Peyer's patch (tissue), 4 donors: ENCODE data around the gene COIL. TPM values are rescaled to one million over a fixed set of nuclear protein-coding genes. Genes with fewer than 3 reads are reported as not detected.

Experiments
- DNase-seq, 3 donors: peaks; one replicate each; pipeline ENCODE4 v3.0.0-alpha.2; 2017 to 2019
- H3K27ac ChIP-seq, 4 donors: fragments of 200-600 bp; sonication (generic); one replicate each; pipeline ENCODE4 v1.5.1; 2016 to 2019
- H3K27me3 ChIP-seq, 2 donors: fragments of 200-600 bp; sonication (generic); one replicate each; pipeline ENCODE4 v1.5.1; 2019
- H3K36me3 ChIP-seq, 3 donors: fragments of 200-600 bp; sonication (generic); one replicate each; pipeline ENCODE4 v1.5.1; 2016 to 2019
- H3K4me1 ChIP-seq, 4 donors: fragments of 200-600 bp; sonication (generic); one replicate each; pipeline ENCODE4 v1.5.1; 2016 to 2019
- H3K4me3 ChIP-seq, 4 donors: fragments of 200-600 bp; sonication (generic); 1 replicate in 3 of 4; 2 replicates in 1 of 4; pipeline ENCODE4 v1.5.1; 2016 to 2019; ENCODE audit warnings: mild to moderate bottlenecking in 1 of 4
- H3K9me3 ChIP-seq, 4 donors: fragments of 200-600 bp; sonication (generic); one replicate each; pipeline ENCODE4 v1.5.1; 2016 to 2019; ENCODE audit warnings: mild to moderate bottlenecking in 1 of 4
- POLR2A ChIP-seq, 2 donors: fragments of 450-650 bp; IDR thresholded peaks; one replicate each; pipeline ENCODE4 v1.5.1; 2017; ENCODE audit warnings: antibody characterized with exemption in 2 of 2, mild to moderate bottlenecking in 2 of 2, moderate library complexity in 2 of 2
- total RNA-seq, 4 donors: library from RNA; depleted of rRNA; stranded (reverse); fragments of >200 nt; gene quantifications; one replicate each; pipeline ENCODE4 v1.1.0, GENCODE V29; 2016
- TF ChIP-seq, protein P1 (sequence below), 6 experiments: fragments of 450-650 bp in 4 of 6; fragments of 200-600 bp in 2 of 6; sonication (generic) in 1 of 6; IDR thresholded peaks; one replicate each; pipeline ENCODE4 v1.5.1; 2017 to 2019; ENCODE audit warnings: antibody characterized with exemption in 6 of 6, mild to moderate bottlenecking in 3 of 6, moderate library complexity in 1 of 6

Gene COIL
- total RNA-seq, 4 donors from 2014 or later: 8.6 to 20.6 (median 12.5) TPM

DNA sequence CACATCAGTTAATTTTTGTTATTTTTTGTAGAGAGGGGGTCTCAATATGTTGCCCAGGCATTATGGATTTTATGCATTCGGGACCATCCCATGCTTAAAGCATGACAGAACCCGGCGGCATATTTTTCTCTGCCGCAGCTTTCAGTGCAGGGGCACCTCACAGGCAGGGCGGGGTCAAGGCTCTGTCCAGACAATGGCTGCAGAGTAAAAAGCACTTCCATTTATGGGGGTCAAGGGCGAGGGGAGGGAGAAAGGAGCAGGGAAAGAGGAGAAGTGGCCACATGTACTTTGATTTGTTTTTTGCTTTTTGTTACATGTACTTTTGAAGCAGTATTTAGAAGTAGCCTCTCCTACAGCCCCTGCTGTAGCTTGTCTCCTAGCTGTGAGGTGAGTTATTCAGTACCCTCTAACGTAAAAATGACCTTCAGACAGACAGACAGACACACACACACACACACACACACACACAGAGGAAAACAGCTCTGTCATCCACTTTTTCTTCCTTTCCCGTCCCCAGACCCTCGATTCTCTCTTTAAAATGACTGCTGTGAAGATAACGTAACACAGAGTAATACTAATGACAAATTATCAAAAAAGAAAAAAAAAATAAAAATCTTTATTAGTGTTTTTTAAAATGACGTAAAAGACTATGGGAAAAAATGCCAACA, 16.2 kb upstream of the COIL start:
- Histone ChIP-seq H3K4me3 (peak overlapping the region in 2 of 4 donors; percentile 55 to 78), H3K27ac (peak overlapping the region in 1 of 4 donors; percentile 62)
- TF ChIP-seq, protein P1, sequence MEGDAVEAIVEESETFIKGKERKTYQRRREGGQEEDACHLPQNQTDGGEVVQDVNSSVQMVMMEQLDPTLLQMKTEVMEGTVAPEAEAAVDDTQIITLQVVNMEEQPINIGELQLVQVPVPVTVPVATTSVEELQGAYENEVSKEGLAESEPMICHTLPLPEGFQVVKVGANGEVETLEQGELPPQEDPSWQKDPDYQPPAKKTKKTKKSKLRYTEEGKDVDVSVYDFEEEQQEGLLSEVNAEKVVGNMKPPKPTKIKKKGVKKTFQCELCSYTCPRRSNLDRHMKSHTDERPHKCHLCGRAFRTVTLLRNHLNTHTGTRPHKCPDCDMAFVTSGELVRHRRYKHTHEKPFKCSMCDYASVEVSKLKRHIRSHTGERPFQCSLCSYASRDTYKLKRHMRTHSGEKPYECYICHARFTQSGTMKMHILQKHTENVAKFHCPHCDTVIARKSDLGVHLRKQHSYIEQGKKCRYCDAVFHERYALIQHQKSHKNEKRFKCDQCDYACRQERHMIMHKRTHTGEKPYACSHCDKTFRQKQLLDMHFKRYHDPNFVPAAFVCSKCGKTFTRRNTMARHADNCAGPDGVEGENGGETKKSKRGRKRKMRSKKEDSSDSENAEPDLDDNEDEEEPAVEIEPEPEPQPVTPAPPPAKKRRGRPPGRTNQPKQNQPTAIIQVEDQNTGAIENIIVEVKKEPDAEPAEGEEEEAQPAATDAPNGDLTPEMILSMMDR (IDR thresholded peaks at IDR 0.05): no peak
- TF ChIP-seq POLR2A (IDR thresholded peaks at IDR 0.05): no peak

DNA sequence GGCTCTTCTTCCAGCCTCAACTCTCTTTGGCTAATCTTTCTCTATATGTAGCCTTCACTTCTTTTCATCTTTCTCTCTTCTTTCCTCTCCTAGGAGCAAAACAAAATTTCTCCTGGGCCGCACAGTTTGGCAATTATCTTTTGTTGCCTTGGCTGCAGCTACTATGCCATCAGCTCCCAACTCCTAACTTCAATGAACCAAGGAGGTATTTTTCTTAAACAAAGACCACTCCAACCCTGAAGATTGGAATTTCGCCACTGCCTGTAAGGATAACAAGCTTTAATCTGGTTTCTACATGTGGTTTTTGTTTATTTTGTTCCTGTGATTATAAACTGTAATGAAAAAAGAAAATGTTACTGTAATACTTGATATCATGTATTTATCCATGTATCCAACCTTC, 14.8 kb upstream of the COIL start:
- TF ChIP-seq POLR2A (IDR thresholded peaks at IDR 0.05): no peak
- TF ChIP-seq, protein P1 (IDR thresholded peaks at IDR 0.05): no peak
- no peaks in the 10 kb centered on the region for H3K9me3 ChIP-seq
- DNase-seq: no peak
- no peak overlapping the region for H3K27ac ChIP-seq
- H3K36me3 ChIP-seq: no peaks in the 10 kb centered on the region
- no peak overlapping the region for H3K4me3 ChIP-seq
- peaks cover 0 to 12% (median 0%) of the 10 kb centered on the region in 4 donors for H3K4me1 ChIP-seq
- no peaks in the 10 kb centered on the region for H3K27me3 ChIP-seq

More for the DNA sequence above, 16.2 kb upstream of the COIL start:
- H3K36me3 ChIP-seq: peaks cover 0 to 6% (median 0%) of the 10 kb centered on the region in 3 donors
- no peaks in the 10 kb centered on the region for H3K9me3 ChIP-seq
- DNase-seq: no peak
- peaks cover 0 to 12% (median 0%) of the 10 kb centered on the region in 4 donors for H3K4me1 ChIP-seq
- no peaks in the 10 kb centered on the region for H3K27me3 ChIP-seq

- no peak overlapping the region for H3K27ac ChIP-seq
- TF ChIP-seq, protein P1 (IDR thresholded peaks at IDR 0.05): no peak
- TF ChIP-seq POLR2A (IDR thresholded peaks at IDR 0.05): no peak
Observed at GRCh38 chr17:56974055-56974454, 13.2 kb upstream of the COIL start.

GRCh38 chr17:56973520-56973919, 12.7 kb upstream of the COIL start:
- Histone ChIP-seq H3K9me3 (no peaks in the 10 kb centered on the region), H3K27me3 (no peaks in the 10 kb centered on the region), H3K4me1 (peaks cover 0 to 3% (median 0%) of the 10 kb centered on the region in 4 donors), H3K36me3 (no peaks in the 10 kb centered on the region), H3K27ac (no peak overlapping the region), H3K4me3 (no peak overlapping the region)
- no peak for DNase-seq
- TF ChIP-seq, protein P1 (IDR thresholded peaks at IDR 0.05): no peak
- TF ChIP-seq POLR2A (IDR thresholded peaks at IDR 0.05): no peak

More at GRCh38 chr17:56974055-56974454, 13.2 kb upstream of the COIL start:
- H3K4me1 ChIP-seq: peaks cover 0 to 8% (median 0%) of the 10 kb centered on the region in 4 donors
- DNase-seq: no peak
- no peaks in the 10 kb centered on the region for H3K9me3 ChIP-seq
- no peaks in the 10 kb centered on the region for H3K27me3 ChIP-seq
- H3K4me3 ChIP-seq: no peak overlapping the region
- no peaks in the 10 kb centered on the region for H3K36me3 ChIP-seq

GRCh38 chr17:56972111-56972730, 11.4 kb upstream of the COIL start:
- TF ChIP-seq POLR2A (IDR thresholded peaks at IDR 0.05): no peak
- DNase-seq: no peak
- H3K4me3 ChIP-seq: no peak overlapping the region
- no peaks in the 10 kb centered on the region for H3K9me3 ChIP-seq
- no peaks in the 10 kb centered on the region for H3K27me3 ChIP-seq
- no peaks in the 10 kb centered on the region for H3K36me3 ChIP-seq
- no peaks in the 10 kb centered on the region for H3K4me1 ChIP-seq
- no peak overlapping the region for H3K27ac ChIP-seq

DNA sequence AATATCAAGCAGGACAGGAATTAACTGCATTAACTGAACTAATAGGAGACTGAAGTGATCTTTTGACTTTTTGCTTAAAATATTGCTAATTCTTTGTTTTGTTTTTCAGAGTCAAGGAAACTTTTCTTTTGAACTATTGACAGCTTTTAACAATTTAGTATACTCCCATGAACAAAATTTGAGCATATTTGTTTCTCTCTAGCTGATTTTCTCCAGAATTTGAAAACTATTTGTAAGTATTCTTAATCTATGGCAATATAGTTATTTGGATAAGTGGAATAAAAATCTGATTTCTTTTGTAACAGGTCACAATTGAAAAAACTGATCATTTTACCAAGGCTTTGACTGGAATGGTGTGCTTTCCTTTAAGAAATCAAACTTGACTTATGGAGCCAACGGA, 10.1 kb upstream of the COIL start:
- Histone ChIP-seq H3K27ac (no peak overlapping the region), H3K9me3 (no peaks in the 10 kb centered on the region), H3K4me3 (no peak overlapping the region), H3K4me1 (no peaks in the 10 kb centered on the region), H3K36me3 (no peaks in the 10 kb centered on the region), H3K27me3 (no peaks in the 10 kb centered on the region)
- DNase-seq: no peak
- no peak for TF ChIP-seq POLR2A (IDR thresholded peaks at IDR 0.05)
- TF ChIP-seq, protein P1 (IDR thresholded peaks at IDR 0.05): no peak
